ENCODE results near the gene TSC22D2. TPM values are rescaled to one million over a fixed set of nuclear protein-coding genes. Genes with fewer than 3 reads are reported as not detected.
A peak's percentile ranks its signal among the peaks of the same experiment; 100 is the strongest.

The TSC22D2 gene
- 10 to 100 TPM; 12.0 to 20.2 TPM for total RNA-seq

DNA sequence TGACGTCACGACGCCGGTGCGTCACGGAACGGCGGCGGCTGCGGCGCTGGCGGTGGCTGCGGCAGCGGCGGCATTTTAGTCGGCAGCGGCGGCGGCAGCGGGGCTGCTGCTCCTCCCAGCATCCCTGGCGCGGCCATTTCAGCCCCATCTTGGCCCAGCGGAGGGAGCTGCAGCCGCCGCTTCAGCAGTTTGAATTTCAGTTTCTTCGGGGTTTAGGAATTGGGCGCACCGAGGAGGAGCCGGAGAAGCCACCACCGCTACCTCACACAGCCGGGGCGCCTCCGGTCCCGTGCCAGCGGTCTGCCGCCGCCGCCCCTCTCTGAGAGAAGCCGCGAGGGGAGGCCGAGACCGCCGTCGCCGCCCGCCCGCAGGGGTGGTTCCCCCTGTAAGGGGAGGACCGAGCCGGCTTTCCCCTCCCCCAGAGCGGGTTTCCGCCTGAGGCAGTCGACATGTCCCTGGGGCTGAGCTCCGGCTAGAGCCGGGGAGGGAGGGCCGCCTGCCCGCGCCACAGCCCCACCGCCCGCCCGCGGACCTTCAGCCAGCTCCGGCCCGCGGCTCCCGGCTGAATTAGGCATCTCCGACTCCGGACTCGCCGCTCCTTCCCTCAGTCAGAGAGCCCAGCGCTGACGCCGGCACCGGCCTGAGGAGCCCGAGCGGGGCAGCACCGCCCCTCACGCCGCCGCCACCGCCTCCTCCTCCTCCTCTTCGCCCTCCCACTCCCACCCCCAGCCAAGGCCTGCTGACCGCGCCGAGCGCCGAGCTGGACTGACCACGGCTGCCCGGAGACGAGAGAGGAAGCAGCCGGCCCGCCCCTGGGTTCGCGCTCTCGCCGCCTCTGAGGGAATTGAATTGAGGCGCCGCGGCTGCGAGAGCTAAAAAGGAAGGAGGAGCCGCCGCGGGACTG, at the start of gene TSC22D2:
TSS of gene TSC22D2 (plus strand) at position 78 of the 904 bp plus-strand sequence. CDS start 1,053 bp downstream, outside the sequence.
- CTCF ChIA-PET: interaction anchor here (0.6 to 2.8 kb wide), 11 partner anchors 12 to 1794 kb away, joined by 3 to 17 read pairs (median 3); no protein-coding TSS in a partner anchor
- POLR2A ChIA-PET: interaction anchor here (0.5 to 1.6 kb wide), 10 partner anchors 23 to 1134 kb away, joined by 3 to 9 read pairs (median 4); partner anchors contain the start of genes EIF2A, SELENOT and SERP1
- Mint-ChIP-seq H3K9me3 (ENCODE audit: low read depth) (no peaks in the 10 kb centered on the region), H3K27ac (peak within 1 kb of the TSS; percentile 100), H3K4me1 (peaks cover 21% of the 10 kb centered on the region), H3K36me3 (ENCODE audit: low read depth) (peaks cover 21% of the 10 kb centered on the region), H3K4me3 (peak within 1 kb of the TSS; percentile 77), H3K27me3 (no peaks in the 10 kb centered on the region)
- ATAC-seq: peak; percentile 73
- intact Hi-C loops (cut with DNase I, micrococcal nuclease): loop anchor here (1.0 to 5.0 kb wide), 10 partner anchors 23 to 909 kb away; partner anchors contain the start of genes EIF2A (in 2 of the 2), SERP1 (in 2 of the 2), SIAH2 (in 2 of the 2) and ERICH6 (in 1 of the 2)
- DNase-seq: peak; percentile 96

DNA sequence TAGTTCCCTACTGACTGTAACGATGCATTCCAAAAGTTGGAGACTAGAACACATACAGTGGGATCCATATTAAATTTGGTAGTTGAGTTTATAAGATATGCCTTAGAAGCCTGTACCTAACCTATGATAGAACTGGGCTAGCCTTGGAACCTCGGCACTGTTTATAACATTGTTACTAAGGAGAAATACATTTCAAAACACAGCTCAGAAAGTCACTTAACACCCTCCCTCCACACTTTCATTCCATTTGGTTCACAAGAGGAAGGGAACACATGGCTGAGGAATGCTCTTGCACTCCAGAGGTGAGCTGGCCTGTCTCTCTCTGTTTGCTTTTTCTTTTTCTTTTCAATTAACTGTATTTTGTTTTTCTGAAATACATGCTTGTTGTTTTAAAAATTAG, 48.7 kb upstream of the TSC22D2 start:
- ChIA-PET POLR2A (no interaction called here), CTCF (no interaction called here)
- H3K36me3 Mint-ChIP-seq (ENCODE audit: low read depth): no peaks in the 10 kb centered on the region
- no peaks in the 10 kb centered on the region for H3K9me3 Mint-ChIP-seq (ENCODE audit: low read depth)
- H3K4me3 Mint-ChIP-seq: no peak overlapping the region
- ATAC-seq (no peak), DNase-seq (no peak)
- intact Hi-C loops (cut with DNase I, micrococcal nuclease): no loop called here
- H3K27ac Mint-ChIP-seq: no peak overlapping the region
- no peaks in the 10 kb centered on the region for H3K27me3 Mint-ChIP-seq
- H3K4me1 Mint-ChIP-seq: no peaks in the 10 kb centered on the region

DNA sequence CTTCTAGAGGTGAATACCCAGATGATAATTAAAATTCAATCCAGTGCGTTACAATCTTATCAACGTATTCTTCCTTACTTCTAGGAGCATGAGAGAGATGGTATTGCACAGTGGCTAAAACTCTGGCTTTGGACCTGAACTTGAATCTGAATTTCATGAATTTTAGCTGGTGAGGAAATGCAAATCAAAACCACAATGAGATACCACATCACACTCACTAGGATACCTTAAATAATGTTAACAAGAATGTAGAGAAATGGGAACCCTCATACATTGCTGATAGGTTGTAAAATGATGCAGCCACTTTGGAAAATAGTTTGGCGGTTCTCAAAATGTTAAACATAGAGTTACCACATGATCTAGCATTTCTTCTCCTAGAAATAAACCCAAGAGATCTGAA, 47.1 kb upstream of the TSC22D2 start:
- CTCF ChIA-PET: interaction anchor here (0.6 to 2.2 kb wide), 3 partner anchors 57 to 143 kb away, joined by 3 to 6 read pairs (median 4); no protein-coding TSS in a partner anchor
- no peak for DNase-seq
- POLR2A ChIA-PET: no interaction called here
- no peaks in the 10 kb centered on the region for H3K27me3 Mint-ChIP-seq
- H3K4me1 Mint-ChIP-seq: no peaks in the 10 kb centered on the region
- intact Hi-C loops (cut with DNase I, micrococcal nuclease): no loop called here
- ATAC-seq: no peak
- H3K9me3 Mint-ChIP-seq (ENCODE audit: low read depth): no peaks in the 10 kb centered on the region
- no peak overlapping the region for H3K27ac Mint-ChIP-seq
- no peaks in the 10 kb centered on the region for H3K36me3 Mint-ChIP-seq (ENCODE audit: low read depth)
- H3K4me3 Mint-ChIP-seq: no peak overlapping the region

GRCh38 chr3:150362515-150363302, 45.4 kb upstream of the TSC22D2 start:
- POLR2A ChIA-PET: no interaction called here
- H3K27ac Mint-ChIP-seq: no peak overlapping the region
- CTCF ChIA-PET: no interaction called here

GRCh38 chr3:150363420-150363819, 44.7 kb upstream of the TSC22D2 start:
- intact Hi-C loops (cut with DNase I, micrococcal nuclease): no loop called here
- no peaks in the 10 kb centered on the region for H3K4me1 Mint-ChIP-seq
- H3K36me3 Mint-ChIP-seq (ENCODE audit: low read depth): no peaks in the 10 kb centered on the region
- ATAC-seq (no peak), DNase-seq (no peak)
- no peaks in the 10 kb centered on the region for H3K9me3 Mint-ChIP-seq (ENCODE audit: low read depth)
- H3K27me3 Mint-ChIP-seq: no peaks in the 10 kb centered on the region
- H3K27ac Mint-ChIP-seq: no peak overlapping the region
- CTCF ChIA-PET: interaction anchor here (1.6 kb wide), 1 partner anchor 14 kb away, joined by 3 read pairs; no protein-coding TSS in a partner anchor
- no peak overlapping the region for H3K4me3 Mint-ChIP-seq
- POLR2A ChIA-PET: no interaction called here

More at GRCh38 chr3:150362515-150363302, 45.4 kb upstream of the TSC22D2 start:
- Mint-ChIP-seq H3K27me3 (no peaks in the 10 kb centered on the region), H3K9me3 (ENCODE audit: low read depth) (no peaks in the 10 kb centered on the region), H3K36me3 (ENCODE audit: low read depth) (no peaks in the 10 kb centered on the region), H3K4me1 (no peaks in the 10 kb centered on the region), H3K4me3 (no peak overlapping the region)
- intact Hi-C loops (cut with DNase I, micrococcal nuclease): no loop called here
- ATAC-seq (no peak), DNase-seq (no peak)

DNA sequence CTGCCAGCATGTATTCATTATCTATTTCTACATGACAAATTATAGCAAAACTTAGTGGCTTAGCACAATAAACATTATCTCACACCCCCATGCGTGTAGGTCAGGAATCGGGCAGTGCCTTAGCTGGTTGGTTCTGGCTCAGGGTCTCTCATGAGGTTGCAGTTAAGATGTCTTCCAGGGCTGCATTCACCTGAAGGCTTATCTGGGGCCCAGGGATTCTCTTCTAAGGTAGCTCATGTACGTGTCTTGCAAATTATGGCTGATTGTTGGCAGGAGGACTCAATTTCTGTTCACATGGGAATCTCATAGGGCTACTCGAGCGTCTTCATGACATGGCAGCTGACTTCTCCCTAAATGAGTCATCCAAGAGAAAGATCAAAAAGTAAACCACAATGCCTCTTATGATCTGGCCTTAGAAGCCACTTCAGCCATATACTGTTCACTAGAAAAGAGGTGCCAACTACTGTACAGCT, 42.9 kb upstream of the TSC22D2 start:
- Mint-ChIP-seq H3K36me3 (ENCODE audit: low read depth) (no peaks in the 10 kb centered on the region), H3K27ac (no peak overlapping the region), H3K4me1 (no peaks in the 10 kb centered on the region), H3K27me3 (no peaks in the 10 kb centered on the region), H3K9me3 (ENCODE audit: low read depth) (no peaks in the 10 kb centered on the region), H3K4me3 (no peak overlapping the region)
- intact Hi-C loops (cut with DNase I, micrococcal nuclease): no loop called here
- POLR2A ChIA-PET: no interaction called here
- CTCF ChIA-PET: interaction anchor here (1.6 kb wide), 1 partner anchor 16 kb away, joined by 3 read pairs; no protein-coding TSS in a partner anchor
- no peak for ATAC-seq
- no peak for DNase-seq

GRCh38 chr3:150367757-150368156, 40.3 kb upstream of the TSC22D2 start:
- H3K4me3 Mint-ChIP-seq: no peak overlapping the region

DNA sequence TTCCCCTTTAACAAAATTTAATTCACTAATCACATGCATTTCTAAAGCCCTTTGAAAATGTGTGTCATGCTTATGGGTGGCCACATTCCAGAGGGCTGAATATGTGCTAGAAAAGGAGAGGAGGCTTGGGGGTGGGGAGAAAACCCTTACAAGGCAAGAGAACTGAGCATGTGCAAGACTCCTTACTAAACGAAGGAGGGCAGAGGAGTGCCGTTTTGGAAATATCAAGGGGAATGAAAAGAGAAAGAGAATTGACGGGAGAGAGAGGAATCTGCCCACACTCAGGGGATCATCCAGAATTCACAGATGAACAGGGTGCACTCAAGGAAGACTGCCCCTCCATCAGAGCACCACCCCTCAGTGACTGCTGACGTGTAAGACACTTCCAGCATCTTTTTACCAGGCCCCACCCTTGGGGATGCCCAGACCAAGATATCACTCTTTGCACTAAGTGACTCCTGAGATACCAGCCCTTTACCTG, 37.9 kb upstream of the TSC22D2 start:
- CTCF ChIA-PET: no interaction called here
- peaks cover 3% of the 10 kb centered on the region for H3K27me3 Mint-ChIP-seq
- POLR2A ChIA-PET: no interaction called here
- H3K36me3 Mint-ChIP-seq (ENCODE audit: low read depth): no peaks in the 10 kb centered on the region
- DNase-seq (no peak), ATAC-seq (no peak)
- H3K27ac Mint-ChIP-seq: no peak overlapping the region
- no peaks in the 10 kb centered on the region for H3K9me3 Mint-ChIP-seq (ENCODE audit: low read depth)
- H3K4me3 Mint-ChIP-seq: no peak overlapping the region
- intact Hi-C loops (cut with DNase I, micrococcal nuclease): no loop called here
- H3K4me1 Mint-ChIP-seq: no peaks in the 10 kb centered on the region

More at GRCh38 chr3:150367757-150368156, 40.3 kb upstream of the TSC22D2 start:
- ChIA-PET CTCF (no interaction called here), POLR2A (no interaction called here)
- Mint-ChIP-seq H3K9me3 (ENCODE audit: low read depth) (no peaks in the 10 kb centered on the region), H3K36me3 (ENCODE audit: low read depth) (no peaks in the 10 kb centered on the region), H3K27ac (no peak overlapping the region), H3K4me1 (no peaks in the 10 kb centered on the region), H3K27me3 (peaks cover 3% of the 10 kb centered on the region)
- ATAC-seq (no peak), DNase-seq (no peak)
- intact Hi-C loops (cut with DNase I, micrococcal nuclease): no loop called here

DNA sequence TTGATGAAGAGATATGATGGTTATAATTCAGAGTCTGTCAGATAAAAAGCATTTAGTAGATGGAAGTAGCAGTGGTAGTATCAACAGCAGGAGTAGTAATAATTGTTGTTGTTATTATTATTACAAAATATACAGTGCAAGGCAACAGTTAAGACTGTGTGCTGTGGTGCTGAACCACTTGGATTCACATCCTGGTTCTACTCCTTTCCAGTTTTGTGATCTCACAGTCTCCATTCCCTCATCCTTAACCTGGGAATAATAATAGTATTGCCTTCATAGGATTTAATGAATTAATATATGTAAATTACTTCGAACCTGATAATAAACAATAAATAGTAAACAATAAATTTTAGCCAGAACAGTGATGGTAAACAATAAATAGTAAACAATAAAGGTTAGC, 37.1 kb upstream of the TSC22D2 start:
- peaks cover 3% of the 10 kb centered on the region for H3K27me3 Mint-ChIP-seq

DNA sequence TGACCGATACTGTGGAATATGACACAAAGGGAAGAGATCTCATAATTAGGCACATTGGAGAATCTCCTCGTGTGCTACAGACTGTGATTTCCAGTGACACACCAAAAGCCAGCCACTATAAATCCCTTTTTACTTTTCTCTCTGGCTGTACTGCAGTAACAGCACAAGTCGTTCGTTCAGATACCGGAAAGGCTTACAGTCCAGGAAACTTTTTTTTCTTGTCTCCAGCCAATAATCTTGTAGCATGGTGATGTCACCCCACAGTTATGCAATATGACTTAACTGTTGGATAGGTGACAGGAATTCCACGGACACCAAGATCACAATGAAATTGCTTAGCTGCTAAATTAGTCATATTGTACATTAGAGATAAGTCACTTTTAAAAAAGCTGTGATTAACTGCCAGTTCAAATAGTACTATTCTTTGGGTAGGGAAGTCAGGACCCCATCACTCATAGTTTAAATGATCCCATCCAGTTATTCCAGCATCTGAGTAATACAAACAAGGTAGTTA, 36.3 kb upstream of the TSC22D2 start:
- POLR2A ChIA-PET: no interaction called here
- no peaks in the 10 kb centered on the region for H3K36me3 Mint-ChIP-seq (ENCODE audit: low read depth)
- intact Hi-C loops (cut with DNase I, micrococcal nuclease): no loop called here
- H3K4me1 Mint-ChIP-seq: no peaks in the 10 kb centered on the region
- peaks cover 3% of the 10 kb centered on the region for H3K27me3 Mint-ChIP-seq
- H3K27ac Mint-ChIP-seq: no peak overlapping the region
- CTCF ChIA-PET: no interaction called here
- H3K9me3 Mint-ChIP-seq (ENCODE audit: low read depth): no peaks in the 10 kb centered on the region
- no peak overlapping the region for H3K4me3 Mint-ChIP-seq
- DNase-seq (no peak), ATAC-seq (no peak)

More for the DNA sequence above, 37.1 kb upstream of the TSC22D2 start:
- ATAC-seq (no peak), DNase-seq (no peak)
- POLR2A ChIA-PET: no interaction called here
- no peaks in the 10 kb centered on the region for H3K4me1 Mint-ChIP-seq
- H3K9me3 Mint-ChIP-seq (ENCODE audit: low read depth): no peaks in the 10 kb centered on the region
- H3K4me3 Mint-ChIP-seq: no peak overlapping the region
- intact Hi-C loops (cut with DNase I, micrococcal nuclease): no loop called here
- CTCF ChIA-PET: no interaction called here
- no peak overlapping the region for H3K27ac Mint-ChIP-seq
- H3K36me3 Mint-ChIP-seq (ENCODE audit: low read depth): no peaks in the 10 kb centered on the region

GRCh38 chr3:150372320-150372719, 35.8 kb upstream of the TSC22D2 start:
- no peaks in the 10 kb centered on the region for H3K36me3 Mint-ChIP-seq (ENCODE audit: low read depth)
- peaks cover 3% of the 10 kb centered on the region for H3K27me3 Mint-ChIP-seq
- H3K4me1 Mint-ChIP-seq: no peaks in the 10 kb centered on the region
- POLR2A ChIA-PET: no interaction called here
- DNase-seq (no peak), ATAC-seq (no peak)
- no peak overlapping the region for H3K27ac Mint-ChIP-seq
- CTCF ChIA-PET: no interaction called here
- intact Hi-C loops (cut with DNase I, micrococcal nuclease): no loop called here
- no peaks in the 10 kb centered on the region for H3K9me3 Mint-ChIP-seq (ENCODE audit: low read depth)
- no peak overlapping the region for H3K4me3 Mint-ChIP-seq
